GM21737 (cell line): ENCODE data around the gene TNFSF13.

Source experiments
- ATAC-seq: cut with Tn5 transposase; IDR thresholded peaks from one replicate; pipeline ENCODE4 v1.9.1; 2021; ENCODE audit warnings: mild to moderate bottlenecking, moderate library complexity; ENCODE audit not compliant: unreplicated experiment

TNFSF13 gene

DNA sequence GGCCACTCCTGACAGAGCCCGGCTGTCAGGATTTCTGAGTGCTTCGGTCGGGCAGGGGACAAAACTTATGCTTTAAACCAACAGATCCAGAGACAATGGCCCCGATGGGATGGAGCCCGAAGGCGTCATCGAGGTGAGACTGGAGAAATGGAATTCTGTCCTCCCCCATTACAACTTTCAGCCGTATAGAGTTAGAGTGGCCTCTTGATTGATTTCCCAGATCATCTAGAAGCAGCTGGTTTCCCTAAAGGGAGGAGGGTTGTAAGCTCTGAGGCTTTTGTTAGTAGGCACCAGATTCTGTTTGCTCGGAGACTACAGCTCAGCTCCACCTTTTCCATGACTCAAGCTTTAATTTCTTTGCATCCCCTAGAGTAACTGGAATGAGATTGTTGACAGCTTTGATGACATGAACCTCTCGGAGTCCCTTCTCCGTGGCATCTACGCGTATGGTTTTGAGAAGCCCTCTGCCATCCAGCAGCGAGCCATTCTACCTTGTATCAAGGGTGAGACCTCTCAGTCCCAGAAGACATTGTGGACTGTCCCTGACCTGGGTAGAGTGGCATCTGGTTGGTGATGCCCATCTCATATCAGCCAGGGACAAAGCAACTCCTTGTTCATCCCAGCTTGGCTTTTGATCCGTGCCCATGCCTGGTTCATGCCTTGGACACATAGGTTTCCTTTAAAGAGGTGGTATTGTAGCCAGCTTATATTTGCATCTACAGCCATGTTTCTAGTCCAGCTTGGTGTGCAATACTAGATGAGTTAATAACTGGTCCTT, 15.8 kb downstream of the TNFSF13 start:
- no peak for ATAC-seq

- no peak for ATAC-seq
Measured at GRCh38 chr17:7575481-7575883, 16.9 kb downstream of the TNFSF13 start.

DNA sequence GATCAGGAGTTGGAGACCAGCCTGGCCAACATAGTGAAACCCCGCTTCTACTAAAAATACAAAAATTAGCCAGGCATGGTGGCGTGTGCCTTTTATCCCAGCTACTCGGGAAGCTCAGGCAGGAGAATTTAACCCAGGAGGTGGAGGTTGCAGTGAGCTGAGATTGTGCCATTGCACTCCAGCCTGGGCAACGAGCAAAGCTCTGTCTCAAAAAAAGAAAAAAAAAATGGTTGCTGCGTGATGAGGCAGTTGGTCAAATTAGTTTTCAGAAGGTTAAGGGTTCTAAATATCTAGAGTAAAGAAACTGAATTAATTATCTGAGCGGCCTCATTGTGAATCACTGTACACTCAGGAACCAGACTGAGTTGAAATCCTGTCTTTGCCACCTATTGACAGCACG, 17.4 kb downstream of the TNFSF13 start:
- ATAC-seq: no peak

DNA sequence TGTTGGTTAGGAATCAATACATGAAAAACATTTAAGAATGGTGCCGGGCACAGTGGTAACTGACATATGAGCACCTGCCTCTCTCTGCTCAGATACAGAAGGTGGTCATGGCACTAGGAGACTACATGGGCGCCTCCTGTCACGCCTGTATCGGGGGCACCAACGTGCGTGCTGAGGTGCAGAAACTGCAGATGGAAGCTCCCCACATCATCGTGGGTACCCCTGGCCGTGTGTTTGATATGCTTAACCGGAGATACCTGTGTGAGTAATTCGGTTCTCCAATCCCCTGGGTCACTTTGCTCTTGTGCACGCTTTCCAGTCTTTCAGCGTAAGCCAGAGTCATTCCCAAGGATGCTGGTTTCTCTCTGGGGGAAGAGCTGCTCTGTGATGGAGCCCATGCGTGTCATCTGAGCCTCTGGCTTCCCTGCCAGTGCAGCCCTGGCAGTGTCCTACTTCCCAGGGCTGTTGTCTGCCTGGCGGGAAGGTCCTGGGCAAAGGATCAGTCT, 17.9 kb downstream of the TNFSF13 start:
- no peak for ATAC-seq

DNA sequence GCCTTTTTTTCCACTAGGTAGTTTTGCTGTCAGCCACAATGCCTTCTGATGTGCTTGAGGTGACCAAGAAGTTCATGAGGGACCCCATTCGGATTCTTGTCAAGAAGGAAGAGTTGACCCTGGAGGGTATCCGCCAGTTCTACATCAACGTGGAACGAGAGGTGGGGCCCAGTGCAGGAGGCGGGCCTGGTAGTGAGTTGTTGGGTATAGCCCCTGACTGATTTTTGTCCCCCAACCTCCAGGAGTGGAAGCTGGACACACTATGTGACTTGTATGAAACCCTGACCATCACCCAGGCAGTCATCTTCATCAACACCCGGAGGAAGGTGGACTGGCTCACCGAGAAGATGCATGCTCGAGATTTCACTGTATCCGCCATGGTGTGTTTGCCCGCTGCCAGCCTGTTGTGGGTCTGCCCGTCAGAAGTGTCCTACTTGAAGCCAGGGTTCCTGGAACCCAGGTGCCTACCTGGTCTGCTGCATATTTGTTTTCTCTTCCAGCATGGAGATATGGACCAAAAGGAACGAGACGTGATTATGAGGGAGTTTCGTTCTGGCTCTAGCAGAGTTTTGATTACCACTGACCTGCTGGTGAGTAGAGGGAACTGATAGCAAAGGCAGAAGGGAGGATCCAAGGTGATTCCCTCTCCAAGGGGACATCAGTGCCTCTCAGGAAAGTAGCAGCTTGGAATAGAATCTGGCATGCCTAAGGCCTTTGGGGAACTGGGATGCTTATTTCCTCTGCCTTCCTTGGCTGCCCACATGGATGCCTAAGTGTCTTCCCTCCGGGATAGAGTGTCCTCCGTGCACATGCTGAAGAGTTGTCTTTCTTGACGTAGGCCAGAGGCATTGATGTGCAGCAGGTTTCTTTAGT, 19.0 kb downstream of the TNFSF13 start:
- no peak for ATAC-seq

DNA sequence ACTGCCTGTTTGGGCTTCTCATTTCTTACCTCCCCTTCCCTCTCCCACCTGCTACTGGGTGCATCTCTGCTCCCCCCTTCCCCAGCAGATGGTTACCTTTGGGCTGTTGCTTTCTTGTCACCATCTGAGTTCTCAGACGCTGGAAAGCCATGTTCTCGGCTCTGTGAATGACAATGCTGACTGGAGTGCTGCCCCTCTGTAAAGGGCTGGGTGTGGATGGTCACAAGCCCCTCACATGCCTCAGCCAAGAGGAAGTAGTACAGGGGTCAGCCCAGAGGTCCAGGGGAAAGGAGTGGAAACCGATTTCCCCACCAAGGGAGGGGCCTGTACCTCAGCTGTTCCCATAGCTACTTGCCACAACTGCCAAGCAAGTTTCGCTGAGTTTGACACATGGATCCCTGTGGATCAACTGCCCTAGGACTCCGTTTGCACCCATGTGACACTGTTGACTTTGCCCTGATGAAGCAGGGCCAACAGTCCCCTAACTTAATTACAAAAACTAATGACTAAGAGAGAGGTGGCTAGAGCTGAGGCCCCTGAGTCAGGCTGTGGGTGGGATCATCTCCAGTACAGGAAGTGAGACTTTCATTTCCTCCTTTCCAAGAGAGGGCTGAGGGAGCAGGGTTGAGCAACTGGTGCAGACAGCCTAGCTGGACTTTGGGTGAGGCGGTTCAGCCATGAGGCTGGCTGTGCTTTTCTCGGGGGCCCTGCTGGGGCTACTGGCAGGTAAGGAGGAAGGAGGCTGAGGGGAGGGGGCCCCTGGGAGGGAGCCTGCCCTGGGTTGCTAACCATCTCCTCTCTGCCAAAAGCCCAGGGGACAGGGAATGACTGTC, 20.7 kb downstream of the TNFSF13 start, which contains the start of gene CD68:
CD68 (plus strand) TSS at position 638 of the 833 bp plus-strand sequence; CDS start at position 678, 40 bp downstream.
- ATAC-seq: peak; percentile 31

GRCh38 chr17:7579834-7580603, 21.5 kb downstream of the TNFSF13 start:
- ATAC-seq: no peak

- no peak for ATAC-seq
Measured at GRCh38 chr17:7580604-7581575, 22.3 kb downstream of the TNFSF13 start.

DNA sequence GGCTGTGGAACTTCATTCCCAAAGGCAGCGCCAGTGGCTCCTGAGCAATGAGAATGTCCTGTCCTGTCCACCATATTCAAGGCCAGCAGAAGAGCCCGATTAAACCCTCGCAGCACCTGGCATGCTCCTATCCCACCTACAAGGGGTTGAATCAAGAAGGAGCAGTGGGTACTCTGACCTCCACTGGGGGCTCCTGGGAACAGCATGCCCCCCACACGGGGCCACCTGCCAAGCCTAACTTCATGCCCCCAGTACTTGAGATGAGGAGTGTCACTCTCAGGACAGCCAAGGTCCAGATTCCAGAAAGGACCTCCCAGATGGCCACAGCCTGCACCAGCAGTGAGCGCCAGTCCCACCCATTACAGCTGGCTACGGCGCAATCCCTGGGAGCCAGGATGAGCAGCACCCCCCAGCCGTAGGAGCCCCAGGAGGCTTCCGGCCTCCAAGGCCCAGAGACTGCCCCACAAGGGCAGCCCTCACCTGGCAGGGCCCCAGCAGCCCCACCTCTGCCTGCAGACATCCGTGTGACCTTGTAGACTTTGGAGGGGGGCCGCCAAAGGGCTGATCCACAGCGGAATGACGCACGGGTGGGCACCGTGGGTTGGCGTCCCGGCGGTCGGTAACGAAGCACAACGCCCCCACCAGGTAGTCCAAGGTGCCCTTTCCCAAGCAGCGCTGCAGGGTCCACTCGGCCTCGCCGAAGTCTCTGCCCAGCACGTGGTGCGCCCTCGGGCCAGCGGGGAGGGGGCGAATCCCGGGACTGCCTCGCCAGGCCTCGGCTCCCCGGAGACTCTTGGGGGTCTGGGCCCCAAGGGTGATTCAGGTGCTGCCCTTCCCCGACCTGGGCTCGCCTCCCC, 24.1 kb downstream of the TNFSF13 start:
- no peak for ATAC-seq

GRCh38 chr17:7583253-7584109, 24.9 kb downstream of the TNFSF13 start, which contains the start of gene MPDU1:
Gene MPDU1, plus strand, starts transcription at chr17:7583852. Its CDS starts 11 bp downstream, at chr17:7583863.
- ATAC-seq: peak; percentile 50

GRCh38 chr17:7586673-7587419, 28.3 kb downstream of the TNFSF13 start:
- ATAC-seq: no peak

DNA sequence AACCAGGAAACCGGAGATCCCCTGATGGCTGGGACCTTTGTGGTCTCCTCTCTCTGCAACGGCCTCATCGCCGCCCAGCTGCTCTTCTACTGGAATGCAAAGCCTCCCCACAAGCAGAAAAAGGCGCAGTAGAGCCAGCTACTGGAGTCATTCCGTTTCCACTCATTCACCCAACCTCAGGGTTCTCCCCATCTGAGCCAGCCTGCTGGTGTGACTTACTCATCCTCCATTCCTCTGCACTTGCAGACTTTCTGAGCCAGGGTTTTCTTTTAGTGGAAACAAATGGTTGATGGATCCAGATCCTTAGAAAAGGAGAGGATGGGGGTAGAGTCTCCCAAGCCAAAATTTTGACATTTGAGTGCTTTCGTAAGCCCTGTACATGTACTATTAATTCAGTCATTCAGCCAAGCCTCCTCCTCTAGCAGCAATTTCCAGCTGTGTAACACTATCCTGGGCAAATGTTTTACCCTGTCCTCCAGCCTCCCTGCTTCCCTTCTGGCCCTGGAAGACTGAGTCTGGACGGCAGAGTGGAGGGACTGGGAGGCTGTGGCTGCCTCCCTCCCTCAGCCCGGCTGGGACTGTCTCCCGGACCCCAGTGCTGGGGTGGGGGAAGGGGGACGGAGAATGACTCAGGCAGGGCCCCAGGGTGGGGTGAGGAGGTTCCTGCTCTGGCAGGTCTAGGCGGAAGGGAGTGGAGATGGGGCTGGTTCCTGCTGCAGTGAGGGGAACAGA, 29.0 kb downstream of the TNFSF13 start:
- no peak for ATAC-seq

GRCh38 chr17:7588553-7589203, 30.1 kb downstream of the TNFSF13 start:
- no peak for ATAC-seq

DNA sequence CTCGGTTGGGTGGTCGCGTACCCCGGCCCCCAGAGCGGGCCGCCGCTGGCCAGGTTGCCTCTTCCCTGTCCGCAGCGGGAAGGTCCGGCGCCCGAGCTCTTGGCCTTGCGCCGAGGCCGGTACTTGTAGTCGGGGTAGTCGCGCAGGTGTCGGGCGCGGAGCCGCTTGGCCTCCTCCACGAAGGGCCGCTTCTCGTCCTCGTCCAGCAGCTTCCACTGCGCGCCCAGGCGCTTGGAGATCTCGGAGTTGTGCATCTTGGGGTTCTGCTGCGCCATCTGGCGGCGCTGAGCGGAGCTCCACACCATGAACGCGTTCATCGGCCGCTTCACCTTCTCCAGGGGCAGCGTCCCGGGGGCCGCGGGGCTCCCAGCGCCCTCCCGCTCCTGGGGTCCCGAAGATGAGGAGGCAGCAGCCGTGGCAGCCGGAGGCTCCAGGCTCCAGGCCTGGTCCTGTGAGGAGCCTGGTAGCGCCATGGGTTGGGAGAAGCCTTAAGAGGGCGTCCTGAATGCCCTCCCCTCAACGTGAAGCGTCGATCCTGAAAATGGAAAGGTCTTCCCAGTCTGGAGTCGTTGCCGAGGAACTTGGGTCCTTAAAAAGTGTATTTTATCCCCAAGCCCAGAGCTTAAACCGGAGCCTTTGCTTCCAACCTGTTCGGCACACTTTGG, 30.8 kb downstream of the TNFSF13 start:
- no peak for ATAC-seq
